Endothelial cell of umbilical vein (primary cell): Measurements from ENCODE around the gene TOR1AIP1.

ENCODE experiments used
- POLR2A ChIP-seq: IDR thresholded peaks from 2 replicates; pipeline ENCODE4 v1.6.1; 2012; ENCODE audit warnings: low read depth, mild to moderate bottlenecking, control low read depth, low read length
- TF ChIP-seq, protein P1 (sequence below), 2 donors: IDR thresholded peaks; 1 replicate in 1 of 2; 2 replicates in 1 of 2; pipeline ENCODE4 v1.5.1; 2011; ENCODE audit warnings: low read length in 2 of 2, mild to moderate bottlenecking in 2 of 2, moderate library complexity in 2 of 2, control low read depth in 1 of 2, inconsistent platforms in 1 of 2, low read depth in 1 of 2; ENCODE audit not compliant: insufficient read depth in 1 of 2; ENCODE audit errors: extremely low read depth in 1 of 2

DNA sequence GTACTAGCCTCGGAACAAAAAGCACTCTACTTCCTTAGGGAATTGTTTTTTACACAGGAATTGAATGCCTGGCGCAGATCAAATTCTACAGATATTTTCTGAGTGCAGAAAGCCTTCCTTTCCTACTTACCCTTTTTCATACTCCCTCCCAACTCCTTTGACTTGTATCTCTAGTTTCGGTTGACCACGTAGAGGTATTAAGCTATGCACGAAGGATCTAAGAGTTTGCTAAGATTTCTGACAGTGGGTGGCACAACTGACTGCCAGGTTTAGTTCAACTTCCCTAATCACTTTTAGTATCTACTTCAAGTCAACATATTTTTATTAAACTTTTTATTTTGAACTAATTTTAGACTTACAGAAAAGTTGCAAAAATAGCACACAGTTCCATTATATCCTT, 9.5 kb upstream of the TOR1AIP1 start:
- no peak for TF ChIP-seq POLR2A
- TF ChIP-seq, protein P1, sequence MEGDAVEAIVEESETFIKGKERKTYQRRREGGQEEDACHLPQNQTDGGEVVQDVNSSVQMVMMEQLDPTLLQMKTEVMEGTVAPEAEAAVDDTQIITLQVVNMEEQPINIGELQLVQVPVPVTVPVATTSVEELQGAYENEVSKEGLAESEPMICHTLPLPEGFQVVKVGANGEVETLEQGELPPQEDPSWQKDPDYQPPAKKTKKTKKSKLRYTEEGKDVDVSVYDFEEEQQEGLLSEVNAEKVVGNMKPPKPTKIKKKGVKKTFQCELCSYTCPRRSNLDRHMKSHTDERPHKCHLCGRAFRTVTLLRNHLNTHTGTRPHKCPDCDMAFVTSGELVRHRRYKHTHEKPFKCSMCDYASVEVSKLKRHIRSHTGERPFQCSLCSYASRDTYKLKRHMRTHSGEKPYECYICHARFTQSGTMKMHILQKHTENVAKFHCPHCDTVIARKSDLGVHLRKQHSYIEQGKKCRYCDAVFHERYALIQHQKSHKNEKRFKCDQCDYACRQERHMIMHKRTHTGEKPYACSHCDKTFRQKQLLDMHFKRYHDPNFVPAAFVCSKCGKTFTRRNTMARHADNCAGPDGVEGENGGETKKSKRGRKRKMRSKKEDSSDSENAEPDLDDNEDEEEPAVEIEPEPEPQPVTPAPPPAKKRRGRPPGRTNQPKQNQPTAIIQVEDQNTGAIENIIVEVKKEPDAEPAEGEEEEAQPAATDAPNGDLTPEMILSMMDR (IDR thresholded peaks at IDR 0.05; ENCODE audit: extremely low read depth in 1 of 2, insufficient read depth in 1 of 2, low read depth in 1 of 2, low read length in 2 of 2), result no peak
